HepG2 (cell line): ENCODE results near the gene PGC. TPM values are rescaled to one million over a fixed set of nuclear protein-coding genes. Genes with fewer than 3 reads are reported as not detected.

Source experiments
- ATAC-seq: fragments of 200-7000 bp; cut with Tn5 transposase; 3 replicates; pipeline ENCODE4 v1.9.1; 2020; ENCODE audit warnings: mild to moderate bottlenecking, moderate library complexity
- BruUV-seq: library from RNA; stranded (reverse); fragments of 400-500 nt; replicated peaks from 2 replicates; lab custom pipeline; 2021; lab: Mats Ljungman, UMichigan
- CTCF ChIA-PET: fragments of 300-600 bp; formaldehyde crosslinking; extraction: SDS; loops from one replicate; lab custom pipeline; 2021; ENCODE audit warnings: low total read pairs, inconsistent platforms, low intra/inter-chr PET ratio; lab: Yijun Ruan, JAX
- POLR2A ChIA-PET: fragments of 350-600 bp; sonication (Branson Sonifier 250); formaldehyde crosslinking; loops from one replicate; lab custom pipeline; 2020; ENCODE audit warnings: antibody characterized with exemption, inconsistent platforms; lab: Yijun Ruan, JAX
- DNase-seq: peaks from one replicate; pipeline ENCODE4 v3.0.0-alpha.2; 2015; ENCODE audit warnings: low spot score
- FAIRE-seq: peaks from 3 replicates; lab custom pipeline; 2011; peaks lifted over from hg19 to GRCh38; lab: Jason Lieb, UNC
- H2AFZ ChIP-seq: one replicate; pipeline ENCODE4 v1.6.1; 2011; ENCODE audit warnings: low read length, inconsistent platforms
- H3K27ac ChIP-seq: fragments of 300-600 bp; 3 replicates; pipeline ENCODE4 v1.8.0; 2011; ENCODE audit warnings: mixed run types, mild to moderate bottlenecking, mixed read lengths, low read length, inconsistent platforms; ENCODE audit not compliant: insufficient read depth; ENCODE audit errors: extremely low read length
- H3K27me3 ChIP-seq, 2 experiments: fragments of 200-600 bp in 1 of 2; 2 replicates in 1 of 2; 3 replicates in 1 of 2; pipeline versions ENCODE4 v1.6.0 to v1.8.0; 2011; ENCODE audit warnings: low read length in 2 of 2, mild to moderate bottlenecking in 2 of 2, moderate library complexity in 2 of 2, inconsistent platforms in 1 of 2; ENCODE audit not compliant: insufficient read depth in 2 of 2, control insufficient read depth in 1 of 2
- H3K36me3 ChIP-seq, 2 experiments: fragments of 200-600 bp in 1 of 2; replicated peaks in 1 of 2; 2 replicates in 1 of 2; 3 replicates in 1 of 2; pipeline versions ENCODE4 v1.5.1 to v1.8.0; 2011; ENCODE audit warnings: low read length in 2 of 2, inconsistent platforms in 1 of 2; ENCODE audit not compliant: insufficient read depth in 2 of 2, control insufficient read depth in 1 of 2
- H3K4me1 ChIP-seq: 2 replicates; pipeline ENCODE4 v1.5.1; 2012; ENCODE audit warnings: low read length, inconsistent platforms; ENCODE audit not compliant: insufficient read depth
- H3K4me2 ChIP-seq: 2 replicates; pipeline ENCODE4 v1.6.0; 2011; ENCODE audit warnings: low read depth, low read length, inconsistent platforms
- H3K4me3 ChIP-seq, 3 experiments: fragments of 200-600 bp in 1 of 3; sonication (generic), shearing (Covaris generic) in 1 of 3; replicated peaks in 1 of 3; 2 replicates each; pipeline ENCODE4 v1.5.1; 2011 to 2016; ENCODE audit warnings: low read length in 3 of 3, inconsistent platforms in 2 of 3, low read depth in 2 of 3, mild to moderate bottlenecking in 2 of 3, control low read depth in 1 of 3, mixed read lengths in 1 of 3; ENCODE audit not compliant: insufficient read depth in 1 of 3
- H3K79me2 ChIP-seq: one replicate; pipeline ENCODE4 v1.6.1; 2011; ENCODE audit warnings: low read length, inconsistent platforms; ENCODE audit not compliant: insufficient read depth
- H3K9ac ChIP-seq: 2 replicates; pipeline ENCODE4 v1.6.0; 2011; ENCODE audit warnings: mild to moderate bottlenecking, low read depth, low read length, inconsistent platforms; ENCODE audit not compliant: insufficient read depth
- H3K9me3 ChIP-seq: 2 replicates; pipeline ENCODE4 v1.5.1; 2012; ENCODE audit warnings: mild to moderate bottlenecking, low read length
- H4K20me1 ChIP-seq: 2 replicates; pipeline ENCODE4 v1.6.0; 2011; ENCODE audit warnings: inconsistent platforms, mild to moderate bottlenecking, low read length, moderate library complexity; ENCODE audit not compliant: insufficient read depth
- MTA3 ChIP-seq: sonication (generic); formaldehyde crosslinking; IDR thresholded peaks from 2 replicates; pipeline ENCODE4 v1.4.0; 2020; ENCODE audit warnings: missing genetic modification reagents
- MYNN ChIP-seq: sonication (generic); formaldehyde crosslinking; IDR thresholded peaks from 2 replicates; pipeline ENCODE4 v1.4.0; 2020; ENCODE audit warnings: mild to moderate bottlenecking, low read depth, missing genetic modification reagents
- RBAK ChIP-seq: sonication (generic); formaldehyde crosslinking; IDR thresholded peaks from 2 replicates; pipeline ENCODE4 v1.5.1; 2020; ENCODE audit warnings: mild to moderate bottlenecking, missing genetic modification reagents
- RBM39 ChIP-seq: fragments of 200-400 bp; formaldehyde crosslinking; IDR thresholded peaks from one replicate; pipeline ENCODE4 v1.6.1; 2018; ENCODE audit warnings: antibody characterized with exemption, mild to moderate bottlenecking, low read depth, low read length; ENCODE audit not compliant: poor library complexity, severe bottlenecking
- ZBTB20 ChIP-seq: sonication (generic); formaldehyde crosslinking; IDR thresholded peaks from 2 replicates; pipeline ENCODE4 v1.8.1; 2023; ENCODE audit warnings: missing genetic modification reagents, low read depth, mild to moderate bottlenecking, borderline replicate concordance
- ZNF761 ChIP-seq: sonication (generic); formaldehyde crosslinking; conservative IDR thresholded peaks from 2 replicates; pipeline ENCODE4 v1.4.0; 2020; ENCODE audit warnings: mild to moderate bottlenecking, missing genetic modification reagents
- ZNF83 ChIP-seq: sonication (generic); formaldehyde crosslinking; IDR thresholded peaks from 2 replicates; pipeline ENCODE4 v1.4.0; 2020; ENCODE audit warnings: missing genetic modification reagents, mild to moderate bottlenecking, borderline replicate concordance
- WGBS: methylation state at CpG from one replicate; pipeline ENCODE4 v1.1.6; 2017; ENCODE audit warnings: low lambda C conversion rate; 5-methylcytosine and 5-hydroxymethylcytosine counted together
- in situ Hi-C: cut with HindIII; loops from 2 replicates; pipeline ENCODE4 v1.10.0; 2017; ENCODE audit warnings: low pct_unique_long_range_greater_than_20kb; ENCODE audit not compliant: extremely low pct_ligation_motif_present
- intact Hi-C: fragments of 100-400 bp; cut with micrococcal nuclease; formaldehyde crosslinking; loops from one replicate; pipeline ENCODE4 v1.10.0; 2022; ENCODE audit not compliant: unreplicated experiment
- polyA plus RNA-seq, 8 experiments: library from polyadenylated mRNA; depleted of rRNA in 3 of 8; stranded (reverse) in 7 of 8; unstranded in 1 of 8; fragments of >200 nt; fragmentation: Illumina TruSeq in 4 of 8; extraction: Trizol in 4 of 8; gene quantifications; 2 replicates each; pipeline versions ENCODE4 v1.2.1 to v1.2.3, GENCODE V29; 2011 to 2016; ENCODE audit warnings: low read depth in 4 of 8, missing spikeins in 1 of 8, mixed read lengths in 1 of 8; ENCODE audit not compliant: insufficient read depth in 1 of 8
- total RNA-seq, 5 experiments: library from RNA; depleted of rRNA; stranded (reverse); fragments of >200 nt; fragmentation: Illumina TruSeq; extraction: Trizol; gene quantifications; 2 replicates each; pipeline ENCODE4 v1.2.3, GENCODE V29; 2016; ENCODE audit warnings: low read depth in 1 of 5
- TF ChIP-seq, protein P1 (sequence below): sonication (generic); formaldehyde crosslinking; IDR thresholded peaks from 2 replicates; pipeline ENCODE4 v1.4.0; 2020; ENCODE audit warnings: mild to moderate bottlenecking, low read depth, missing genetic modification reagents
- TF ChIP-seq, protein P2 (sequence below): sonication (generic); formaldehyde crosslinking; IDR thresholded peaks from 2 replicates; pipeline ENCODE4 v1.4.0; 2020; ENCODE audit warnings: missing genetic modification reagents, mild to moderate bottlenecking, borderline replicate concordance

The PGC gene
- total and polyA plus RNA-seq, 2 of the 13 experiments (the other 11 are each of a cell fraction or from before 2014, with no cell fraction given) = 426 to 502 TPM

GRCh38 chr6:41702771-41703494 lies 44.3 kb downstream of the PGC start:
- Histone ChIP-seq H3K36me3 (peaks cover 0 to 5% of the 10 kb centered on the region in 2 experiments; a peak in 2 of 5 replicates), H3K4me2 (no peak overlapping the region), H4K20me1 (no peaks in the 10 kb centered on the region), H3K27ac (no peak overlapping the region), H3K4me3 (no peak overlapping the region), H3K4me1 (peaks cover 18% of the 10 kb centered on the region), H3K79me2 (no peaks in the 10 kb centered on the region), H3K9me3 (no peaks in the 10 kb centered on the region), H3K27me3 (no peaks in the 10 kb centered on the region), H3K9ac (no peak overlapping the region), H2AFZ (no peak overlapping the region)
- ChIA-PET CTCF (no interaction called here), POLR2A (no interaction called here)
- FAIRE-seq (no peak), DNase-seq (no peak), ATAC-seq (no peak)
- 87% methylated on average over 6 of the region's 14 CpGs for WGBS
- intact Hi-C loops = no loop called here
- in situ Hi-C loops = no loop called here
- no TSS peak for BruUV-seq
- TF ChIP-seq ZNF83 (no peak), MTA3 (CRISPR knock-in tag) (no peak), RBAK (CRISPR knock-in tag) (no peak), RBM39 (no peak), ZBTB20 (no peak), MYNN (CRISPR knock-in tag) (no peak), ZNF761 (CRISPR knock-in tag) (no peak)
- TF ChIP-seq, protein P1, sequence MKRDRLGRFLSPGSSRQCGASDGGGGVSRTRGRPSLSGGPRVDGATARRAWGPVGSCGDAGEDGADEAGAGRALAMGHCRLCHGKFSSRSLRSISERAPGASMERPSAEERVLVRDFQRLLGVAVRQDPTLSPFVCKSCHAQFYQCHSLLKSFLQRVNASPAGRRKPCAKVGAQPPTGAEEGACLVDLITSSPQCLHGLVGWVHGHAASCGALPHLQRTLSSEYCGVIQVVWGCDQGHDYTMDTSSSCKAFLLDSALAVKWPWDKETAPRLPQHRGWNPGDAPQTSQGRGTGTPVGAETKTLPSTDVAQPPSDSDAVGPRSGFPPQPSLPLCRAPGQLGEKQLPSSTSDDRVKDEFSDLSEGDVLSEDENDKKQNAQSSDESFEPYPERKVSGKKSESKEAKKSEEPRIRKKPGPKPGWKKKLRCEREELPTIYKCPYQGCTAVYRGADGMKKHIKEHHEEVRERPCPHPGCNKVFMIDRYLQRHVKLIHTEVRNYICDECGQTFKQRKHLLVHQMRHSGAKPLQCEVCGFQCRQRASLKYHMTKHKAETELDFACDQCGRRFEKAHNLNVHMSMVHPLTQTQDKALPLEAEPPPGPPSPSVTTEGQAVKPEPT = no peak
- TF ChIP-seq, protein P2, sequence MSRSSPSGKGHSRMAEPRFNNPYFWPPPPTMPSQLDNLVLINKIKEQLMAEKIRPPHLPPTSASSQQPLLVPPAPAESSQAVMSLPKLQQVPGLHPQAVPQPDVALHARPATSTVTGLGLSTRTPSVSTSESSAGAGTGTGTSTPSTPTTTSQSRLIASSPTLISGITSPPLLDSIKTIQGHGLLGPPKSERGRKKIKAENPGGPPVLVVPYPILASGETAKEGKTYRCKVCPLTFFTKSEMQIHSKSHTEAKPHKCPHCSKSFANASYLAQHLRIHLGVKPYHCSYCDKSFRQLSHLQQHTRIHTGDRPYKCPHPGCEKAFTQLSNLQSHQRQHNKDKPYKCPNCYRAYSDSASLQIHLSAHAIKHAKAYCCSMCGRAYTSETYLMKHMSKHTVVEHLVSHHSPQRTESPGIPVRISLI = no peak
